NOMO-1 (cell line): ENCODE measurements around the gene HS1BP3.

Source experiments
- DNase-seq, 2 experiments: peaks; one replicate each; lab custom pipeline; 2025; ENCODE audit not compliant: unreplicated experiment in 2 of 2; lab: John Stamatoyannopoulos, UW

HS1BP3 gene

GRCh38 chr2:20633001-20633400 is 17.9 kb downstream of the HS1BP3 start:
- DNase-seq = no peak

DNA sequence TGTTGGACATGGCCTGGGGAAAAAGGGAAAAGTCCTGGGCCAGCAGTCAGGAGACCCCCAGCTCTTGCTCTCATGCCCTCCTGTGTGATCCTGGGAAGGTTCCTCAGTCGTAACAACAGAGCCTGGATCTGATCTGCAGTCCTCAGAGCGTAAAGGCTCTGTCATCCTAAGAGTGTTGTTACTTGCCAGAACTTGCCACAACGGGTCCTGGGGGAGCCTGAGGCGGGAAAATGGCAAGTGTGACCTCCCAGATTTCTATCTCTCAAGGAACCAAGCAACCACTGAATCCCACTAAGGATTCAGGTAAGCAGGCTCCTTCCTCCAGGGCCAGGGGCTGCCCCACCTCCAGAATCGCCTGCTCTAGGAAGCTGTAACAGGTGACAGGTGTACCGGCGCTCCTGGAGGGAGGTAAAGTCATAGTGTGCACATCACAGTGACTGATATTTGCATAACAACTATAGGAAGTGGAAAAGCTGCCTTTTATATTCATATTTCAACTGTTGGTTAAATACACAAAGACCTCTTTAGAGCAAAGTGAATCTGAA is 18.4 kb downstream of the HS1BP3 start:
- DNase-seq = no peak

- no peak for DNase-seq
These were observed 19.1 kb downstream of the HS1BP3 start for GRCh38 chr2:20631617-20632307.

- DNase-seq = no peak
These were observed 19.9 kb downstream of the HS1BP3 start for GRCh38 chr2:20630967-20631366.

- DNase-seq = no peak
These were observed 21.2 kb downstream of the HS1BP3 start for GRCh38 chr2:20629581-20630171.

DNA sequence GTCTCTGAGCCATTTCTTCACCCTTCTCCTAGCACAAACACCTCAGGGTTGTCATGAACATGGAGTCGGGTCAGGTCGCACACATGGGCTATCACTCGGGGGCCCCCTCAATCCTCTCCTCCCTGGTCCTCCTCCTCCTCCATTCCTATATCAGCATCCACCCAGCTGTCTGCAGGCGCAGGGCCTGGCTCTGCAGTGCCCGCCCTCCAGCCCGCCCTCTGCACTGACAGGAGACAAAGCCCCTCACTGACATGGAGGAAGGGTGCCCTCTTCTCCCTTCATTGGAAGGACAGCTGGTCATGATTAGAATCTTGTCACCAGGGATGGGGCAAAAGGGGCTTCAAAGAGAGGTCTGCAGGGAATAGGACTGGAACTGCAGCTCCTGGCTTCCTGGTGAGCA is 21.7 kb downstream of the HS1BP3 start:
- no peak for DNase-seq

DNA sequence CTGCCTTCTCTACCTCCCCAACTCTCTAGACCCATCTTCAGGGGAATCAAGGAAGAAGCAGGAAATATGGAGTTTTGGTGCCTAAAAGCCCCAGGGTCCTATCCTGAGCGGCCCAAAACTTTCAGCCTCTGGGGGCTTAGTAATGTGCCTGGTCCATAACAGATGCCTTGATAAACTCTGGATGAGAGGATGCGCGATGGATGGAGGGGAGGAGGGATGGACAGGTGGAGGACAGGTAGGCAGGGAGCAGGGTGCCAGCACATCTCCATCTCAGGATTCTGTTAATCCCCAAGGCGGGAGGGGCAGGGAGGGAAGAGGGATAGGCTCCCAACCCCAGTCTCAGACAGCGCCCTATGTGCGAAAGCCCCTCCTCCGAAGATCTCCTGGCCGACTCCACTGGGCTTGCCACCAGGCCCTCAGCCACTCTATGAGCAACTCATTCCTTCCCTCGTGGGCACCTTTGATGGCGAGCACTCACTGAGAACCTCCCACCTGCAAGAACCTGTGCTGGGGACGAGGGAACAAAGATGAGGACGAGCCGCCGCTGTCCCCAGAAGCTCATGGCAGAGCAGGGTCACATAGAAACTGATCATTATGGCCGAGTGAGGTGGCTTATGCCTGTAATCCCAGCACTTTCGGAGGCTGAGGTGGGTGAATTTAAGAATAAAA is 23.1 kb downstream of the HS1BP3 start:
- no peak for DNase-seq

DNA sequence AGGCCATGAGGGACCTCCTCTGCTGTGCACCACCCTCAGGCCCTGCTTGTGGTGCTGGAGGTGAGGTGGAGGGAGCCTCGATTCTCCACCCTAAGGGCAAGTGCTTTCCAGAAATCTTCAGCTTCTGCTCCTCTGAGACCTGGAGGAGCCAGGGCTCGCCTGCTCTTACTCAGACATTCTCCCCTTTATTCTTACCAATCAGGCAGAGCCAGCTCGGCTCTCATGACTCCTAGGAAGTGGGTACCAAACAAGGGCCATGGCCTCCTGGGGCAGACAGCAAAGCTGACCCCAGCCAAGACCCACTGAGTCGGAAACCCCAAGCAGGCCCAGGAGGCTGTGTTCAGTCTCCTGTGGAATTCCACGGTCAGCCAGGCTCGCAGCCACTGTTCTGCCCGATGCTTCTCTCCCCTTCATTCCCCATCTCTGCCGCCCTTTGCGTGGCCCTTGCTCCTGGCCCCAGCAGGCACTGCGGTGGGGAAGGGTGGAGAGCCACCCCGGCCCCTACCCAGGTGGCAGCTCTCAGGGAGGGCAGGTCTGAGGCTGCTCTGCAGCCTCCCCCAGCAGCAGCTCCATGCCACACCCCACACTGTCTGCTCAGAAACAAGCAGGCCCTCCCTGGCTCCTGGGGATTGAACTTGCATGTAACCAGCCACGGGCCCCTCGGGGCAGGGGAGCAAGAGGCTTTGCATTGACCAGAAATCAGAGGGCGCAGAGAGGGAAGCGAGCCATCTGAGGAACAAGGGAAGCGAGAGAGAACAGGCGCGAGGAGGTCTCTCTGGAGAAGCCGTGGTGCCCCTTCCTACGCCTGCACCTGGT is 24.0 kb downstream of the HS1BP3 start:
- no peak for DNase-seq

GRCh38 chr2:20626392-20626697 is 24.6 kb downstream of the HS1BP3 start:
- DNase-seq = no peak

DNA sequence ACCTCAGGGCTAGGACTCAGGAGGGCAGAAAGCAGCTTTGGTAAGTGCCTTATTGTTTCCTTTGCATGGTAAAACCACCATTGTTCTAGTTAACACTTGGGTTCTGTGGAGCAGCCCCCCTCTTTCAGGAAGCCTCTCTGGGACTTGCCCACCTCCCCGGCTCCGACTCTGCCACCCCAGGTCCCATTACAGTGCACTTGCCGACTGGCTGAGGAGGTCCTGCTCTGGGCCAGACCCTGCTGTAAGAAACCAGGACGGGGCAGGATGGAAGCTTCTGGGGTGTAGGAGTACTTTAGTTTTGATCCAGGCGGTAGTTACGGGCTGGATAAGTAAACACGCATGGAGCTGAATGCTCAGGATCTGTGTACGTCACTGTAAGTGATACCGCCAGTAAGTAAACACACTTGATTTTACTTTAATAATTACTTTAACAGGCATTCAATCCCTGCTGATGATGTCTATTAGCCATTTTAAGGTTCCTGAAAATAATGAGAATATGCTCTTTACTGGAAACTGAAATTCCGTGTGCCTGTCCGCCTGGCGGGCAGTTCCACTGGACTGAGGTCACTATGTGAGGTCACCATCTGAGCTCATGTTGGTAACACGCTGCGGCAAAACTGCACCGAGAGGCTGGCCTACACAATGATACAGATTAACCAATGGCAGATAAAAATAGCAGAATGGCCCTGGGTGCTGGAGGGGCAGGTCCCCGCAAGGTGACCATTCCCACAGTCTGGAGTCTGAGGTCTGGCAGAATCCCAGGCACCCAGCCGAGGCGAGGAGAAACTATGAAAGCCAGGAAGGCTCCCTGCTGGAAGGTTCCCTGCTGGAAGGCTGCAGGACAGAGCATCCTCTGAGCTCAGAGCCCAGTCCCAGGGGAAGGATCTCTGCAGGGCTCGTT is 25.2 kb downstream of the HS1BP3 start:
- no peak for DNase-seq

DNA sequence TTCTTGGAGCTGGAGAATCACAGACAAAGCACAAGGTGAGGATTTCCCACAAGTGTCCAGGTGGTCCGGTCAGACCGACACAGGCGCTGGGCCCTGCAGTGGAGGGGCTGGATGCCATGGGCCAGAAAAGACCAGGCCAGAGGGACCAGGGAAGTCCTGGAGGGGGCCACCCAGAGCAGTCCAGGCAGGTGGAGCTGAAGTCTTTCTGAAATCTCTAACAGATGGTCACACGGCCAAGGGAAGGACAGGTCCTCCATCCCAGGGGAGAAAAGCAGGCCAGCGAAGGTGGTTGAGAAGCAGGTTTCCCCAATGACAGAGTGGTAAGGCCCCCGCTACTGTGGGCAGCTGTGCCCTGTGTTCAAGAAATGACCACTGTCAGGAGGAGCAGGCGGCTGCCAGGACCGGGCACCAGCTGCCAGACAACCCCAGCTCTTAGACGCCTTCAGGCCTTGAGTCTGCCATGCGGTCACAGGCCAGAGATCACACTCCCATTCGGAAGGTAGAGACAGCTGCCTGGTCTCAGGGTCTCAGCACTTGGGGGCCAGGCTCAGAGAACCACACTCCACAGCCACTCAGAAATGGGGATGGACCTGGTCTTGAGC is 25.9 kb downstream of the HS1BP3 start:
- no peak for DNase-seq

GRCh38 chr2:20624156-20624883 is 26.6 kb downstream of the HS1BP3 start:
- no peak for DNase-seq

DNA sequence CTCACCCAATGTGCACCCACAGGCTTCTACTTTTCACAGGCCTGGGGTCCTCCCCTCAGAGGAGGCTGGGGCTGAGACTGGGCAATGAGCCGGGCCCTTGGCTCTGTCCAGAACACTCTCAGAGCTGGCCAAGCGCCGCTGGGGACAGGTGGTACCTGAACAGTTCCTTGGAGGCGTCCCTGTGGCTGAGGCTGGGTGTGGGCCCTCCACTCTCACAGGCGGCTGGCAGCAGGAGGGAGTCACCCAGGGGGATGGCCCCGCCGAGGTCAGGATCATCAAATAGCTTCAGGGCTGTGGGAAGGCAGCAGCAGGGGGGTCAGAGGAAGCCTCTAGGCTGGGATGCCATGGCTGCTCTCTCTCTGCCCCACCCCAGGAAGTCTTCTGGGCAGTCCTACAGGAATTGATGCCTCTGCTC is 27.1 kb downstream of the HS1BP3 start:
- no peak for DNase-seq

- no peak for DNase-seq
These were observed 27.7 kb downstream of the HS1BP3 start for GRCh38 chr2:20623241-20623640.

DNA sequence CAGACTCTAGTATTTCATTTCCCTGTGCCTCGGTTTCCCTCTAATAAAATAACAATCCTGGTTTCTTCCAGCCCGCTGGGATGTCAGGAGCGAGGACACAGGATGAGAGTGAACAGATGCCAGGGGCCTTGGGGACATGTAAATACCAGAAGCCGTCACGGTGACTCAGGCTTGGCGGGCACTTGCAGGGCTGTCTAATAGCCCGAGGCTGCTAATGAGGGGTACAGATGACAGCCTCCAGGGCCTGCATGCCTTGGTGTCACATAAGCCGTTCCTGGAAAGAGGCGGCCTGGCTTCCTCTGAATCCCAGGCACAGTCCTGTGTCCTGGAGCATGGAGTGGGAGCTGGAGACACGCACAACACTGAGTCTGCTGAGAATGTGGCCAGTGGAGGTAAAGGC is 28.2 kb downstream of the HS1BP3 start:
- DNase-seq = no peak

DNA sequence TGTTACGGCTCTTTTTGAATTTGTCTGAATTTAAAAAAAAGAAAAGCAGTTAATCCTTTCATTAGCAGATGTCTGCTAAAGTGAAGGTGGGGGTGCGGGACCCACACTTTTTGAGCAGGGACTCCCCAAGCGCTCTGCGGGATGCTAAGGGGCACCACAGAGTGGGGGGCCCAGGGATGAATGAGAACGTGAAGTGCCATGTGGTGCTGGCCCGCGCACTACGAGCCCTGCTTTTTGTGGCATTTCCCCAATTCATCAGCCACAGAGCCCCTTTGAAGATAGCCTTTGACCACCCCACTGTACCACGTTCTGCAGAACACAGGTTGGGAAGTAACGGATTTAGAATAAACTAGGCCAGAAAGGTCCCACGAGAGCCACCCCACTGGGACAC is 28.6 kb downstream of the HS1BP3 start:
- no peak for DNase-seq

GRCh38 chr2:20621366-20622295 is 29.3 kb downstream of the HS1BP3 start:
- DNase-seq = no peak

GRCh38 chr2:20620696-20621365 is 30.1 kb downstream of the HS1BP3 start:
- DNase-seq = no peak
